ENCODE results near the gene MARCHF9.

DNA sequence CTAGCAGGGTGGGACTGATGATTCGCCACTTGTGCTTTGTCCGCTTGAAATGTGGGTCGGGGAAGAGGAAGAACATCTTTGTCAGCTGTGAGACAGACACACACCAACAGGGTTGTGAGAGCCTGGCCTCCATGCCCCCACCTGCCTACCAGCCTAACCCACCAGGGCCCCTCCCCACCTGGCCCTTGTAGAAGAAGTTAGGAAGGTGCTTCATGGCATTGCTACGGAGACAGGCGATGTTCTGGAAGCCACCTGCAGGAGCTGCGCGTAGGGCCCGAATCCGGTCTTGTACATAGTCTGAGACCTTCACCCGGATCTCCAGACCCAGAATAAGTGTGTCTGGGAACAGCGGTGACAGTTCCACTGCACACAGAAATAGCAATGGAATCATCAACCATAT is 14.7 kb downstream of the MARCHF9 start:
- no peak for TF ChIP-seq EZH2phosphoT487 (IDR thresholded peaks at IDR 0.05; ENCODE audit: insufficient read depth, low read depth)
- no peak for TF ChIP-seq EZH2 (IDR thresholded peaks at IDR 0.05; ENCODE audit: insufficient read depth, poor library complexity, severe bottlenecking)
